Skin epidermis (tissue), 12 donors: ENCODE measurements around the gene PRSS38.
"Not testable (repeated sequence)": the region's sequence is repeated elsewhere in the genome, so short reads cannot be mapped to it uniquely, and the experiment has no call there.

ENCODE experiments used
- H3K27ac ChIP-seq, 21 experiments: fragments of 200-600 bp; sonication (generic) in 11 of 21; one replicate each; pipeline ENCODE4 v1.5.0; 2020; ENCODE audit warnings: mild to moderate bottlenecking in 3 of 21, inconsistent platforms in 2 of 21, moderate library complexity in 2 of 21
- H3K4me3 ChIP-seq, 7 experiments: fragments of 200-600 bp; sonication (generic) in 2 of 7; one replicate each; pipeline ENCODE4 v1.5.0; 2020; ENCODE audit warnings: inconsistent platforms in 2 of 7, mild to moderate bottlenecking in 2 of 7, moderate library complexity in 1 of 7

Gene PRSS38

DNA sequence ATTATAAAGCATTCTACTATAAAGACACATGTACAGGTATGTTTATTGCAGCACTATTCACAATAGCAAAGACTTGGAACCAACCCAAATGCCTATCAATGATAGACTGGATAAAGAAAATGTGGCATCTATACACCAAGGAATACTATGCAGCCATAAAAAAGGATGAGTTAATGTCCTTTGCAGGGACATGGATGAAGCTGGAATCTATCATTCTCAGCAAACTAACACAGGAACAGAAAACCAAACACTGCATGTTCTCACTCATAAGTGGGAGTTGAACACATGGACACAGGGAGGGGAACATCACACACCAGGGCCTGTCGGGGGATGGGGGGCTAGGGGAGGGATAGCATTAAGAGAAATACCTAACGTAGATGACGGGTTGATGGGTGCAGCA is 62.3 kb downstream of the PRSS38 start:
- H3K27ac ChIP-seq, H3K4me3 ChIP-seq: not testable (repeated sequence)

DNA sequence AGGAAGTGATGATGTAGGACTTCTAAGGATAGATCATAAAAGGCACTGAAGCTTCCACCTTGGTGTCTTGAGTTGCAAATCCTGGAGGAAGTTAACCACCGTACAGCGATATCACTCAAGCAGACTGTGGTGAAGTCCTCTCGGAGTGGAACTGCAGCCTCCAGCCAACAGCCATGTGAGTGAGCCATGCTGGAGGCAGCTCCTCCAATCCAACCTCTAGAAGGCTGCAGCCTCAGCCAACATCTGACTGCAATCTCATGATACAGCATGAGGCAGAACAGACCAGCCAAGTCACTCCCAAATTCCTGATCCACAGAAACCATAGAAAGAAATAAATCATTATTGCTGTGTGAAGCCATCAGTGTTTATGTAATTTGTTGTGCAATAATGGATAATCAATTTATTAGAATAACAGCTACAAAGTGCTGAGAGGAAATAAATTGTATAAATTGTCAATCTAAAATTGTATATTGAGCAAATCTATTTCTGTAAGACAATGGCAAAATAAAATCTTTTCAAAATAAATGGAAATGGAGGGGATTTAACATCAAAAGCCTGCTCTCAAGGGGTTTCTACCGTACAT is 65.0 kb downstream of the PRSS38 start:
- no peak overlapping the region for H3K27ac ChIP-seq
- no peak overlapping the region for H3K4me3 ChIP-seq

DNA sequence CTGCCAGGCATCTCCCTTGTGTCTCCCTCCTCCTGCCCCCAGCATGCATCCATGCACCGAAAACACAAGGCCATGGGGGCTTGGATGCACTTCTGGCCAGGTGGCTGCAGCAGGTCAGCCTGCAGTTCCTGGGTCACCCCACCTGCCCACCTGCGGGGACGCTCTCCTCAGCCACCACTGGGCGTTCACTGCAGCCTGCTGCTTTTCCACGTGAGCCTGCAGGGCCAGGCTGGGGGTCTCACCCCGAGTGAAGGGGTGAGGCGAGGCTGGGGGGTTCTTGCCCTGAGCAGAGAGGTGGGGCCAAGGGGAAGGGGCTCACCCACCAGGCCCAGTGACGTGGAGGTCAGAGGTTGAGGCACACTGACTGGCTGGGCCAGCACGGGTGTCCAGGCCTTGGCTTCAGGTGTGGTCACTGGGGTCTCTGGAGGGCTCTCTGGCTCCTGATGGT is 67.6 kb downstream of the PRSS38 start:
- H3K4me3 ChIP-seq: no peak overlapping the region

DNA sequence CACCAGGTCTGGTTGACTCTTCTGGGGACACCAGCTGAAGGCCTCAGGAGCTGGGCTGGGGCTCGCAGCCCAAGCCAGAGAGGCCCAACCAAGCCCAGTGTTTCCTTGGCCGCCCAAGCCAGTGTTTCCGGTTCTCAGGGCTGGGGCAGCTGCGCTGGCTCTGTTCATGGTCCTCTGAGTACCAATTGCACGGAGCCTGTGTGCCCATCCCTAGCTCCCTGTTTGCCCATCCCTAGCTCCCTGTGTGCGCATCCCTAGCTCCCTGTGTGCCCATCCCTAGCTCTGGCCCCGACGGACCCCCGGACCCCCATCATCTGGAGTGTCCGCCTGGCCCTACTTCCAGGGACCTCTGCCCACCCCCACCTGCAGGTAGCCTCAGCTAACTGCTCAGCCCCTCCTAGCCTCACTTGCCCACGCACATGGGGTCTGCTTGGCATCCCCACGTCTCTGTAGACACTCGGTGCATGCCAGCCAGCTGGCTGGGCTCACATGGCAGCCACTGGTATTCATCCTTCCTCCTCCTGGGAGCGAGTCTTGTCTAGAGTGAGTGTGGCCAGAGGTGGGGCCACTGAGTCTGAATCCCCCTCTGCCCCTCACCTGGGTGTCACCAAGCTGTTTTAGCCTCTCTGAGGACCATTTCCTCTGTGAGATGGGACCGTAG is 68.3 kb downstream of the PRSS38 start:
- Histone ChIP-seq H3K4me3 (no peak overlapping the region), H3K27ac (no peak overlapping the region)

More for the DNA sequence above, 67.6 kb downstream of the PRSS38 start:
- H3K27ac ChIP-seq: no peak overlapping the region

DNA sequence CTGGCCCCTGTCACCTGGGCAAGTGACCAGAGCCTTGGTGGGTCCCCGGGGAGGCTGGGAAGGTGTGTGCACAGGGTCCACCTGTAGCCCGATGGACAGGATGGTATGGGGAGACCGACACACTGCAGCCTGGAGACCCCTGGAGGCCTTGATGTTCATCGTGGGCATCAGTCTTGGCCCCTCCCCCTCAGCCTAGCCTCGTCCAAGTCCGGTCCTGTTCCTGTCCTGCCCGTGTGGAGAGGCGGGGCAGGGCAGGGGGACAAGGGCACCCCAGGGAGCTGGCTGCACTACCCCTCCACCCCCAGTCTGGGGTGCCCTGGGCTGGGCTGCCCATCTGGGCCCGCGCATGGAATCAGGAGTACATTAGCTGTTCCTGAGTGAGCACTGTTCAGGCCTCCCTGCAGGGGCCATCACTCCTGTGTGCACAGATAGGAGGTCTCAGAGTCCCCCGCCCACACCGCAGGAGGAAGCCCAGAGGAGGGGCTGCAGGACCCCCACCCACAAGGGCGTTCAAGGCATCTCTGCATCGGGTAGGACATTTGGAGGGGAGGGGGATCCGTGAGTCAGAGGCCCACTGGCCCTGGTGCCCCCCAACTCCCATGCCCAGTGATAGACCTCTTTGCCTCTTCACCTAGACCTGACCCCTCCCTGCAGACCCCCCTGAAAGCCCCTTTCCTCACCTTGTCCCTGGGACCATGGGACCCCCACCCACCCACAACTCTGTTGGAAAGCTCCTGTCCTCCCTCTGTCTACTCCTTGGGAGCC is 69.1 kb downstream of the PRSS38 start:
- H3K4me3 ChIP-seq: no peak overlapping the region
- peak overlapping the region in 4 of 21 experiments; percentile 72 to 87 (median 78) for H3K27ac ChIP-seq

DNA sequence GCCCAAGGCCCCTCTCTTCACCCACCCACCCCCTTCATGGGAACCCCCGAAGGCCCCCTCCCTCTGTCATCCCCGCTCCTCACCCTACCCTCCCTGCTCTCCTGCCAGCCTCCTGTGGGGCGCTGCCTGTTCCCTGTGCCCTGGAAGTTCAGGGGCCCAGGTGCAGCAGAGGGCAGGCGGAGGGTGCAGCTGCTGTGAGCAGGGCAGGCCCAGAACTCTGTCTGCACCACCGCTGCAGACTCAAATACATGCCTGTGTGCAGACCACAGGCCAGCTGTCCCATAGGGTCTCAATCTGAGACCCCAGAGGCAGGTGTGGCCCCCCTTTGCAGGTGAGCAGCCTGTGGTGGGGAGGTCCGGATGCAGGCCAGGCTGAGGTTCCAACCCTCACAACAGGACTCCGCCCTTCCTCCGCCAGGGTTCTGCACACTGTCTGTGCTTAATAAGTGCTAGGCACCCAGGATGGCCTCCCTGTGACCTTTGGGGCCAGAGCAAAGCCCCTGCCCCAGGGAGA is 69.7 kb downstream of the PRSS38 start:
- H3K4me3 ChIP-seq: no peak overlapping the region
- H3K27ac ChIP-seq: peak overlapping the region in 14 of 21 experiments; percentile 5 to 87 (median 56)

DNA sequence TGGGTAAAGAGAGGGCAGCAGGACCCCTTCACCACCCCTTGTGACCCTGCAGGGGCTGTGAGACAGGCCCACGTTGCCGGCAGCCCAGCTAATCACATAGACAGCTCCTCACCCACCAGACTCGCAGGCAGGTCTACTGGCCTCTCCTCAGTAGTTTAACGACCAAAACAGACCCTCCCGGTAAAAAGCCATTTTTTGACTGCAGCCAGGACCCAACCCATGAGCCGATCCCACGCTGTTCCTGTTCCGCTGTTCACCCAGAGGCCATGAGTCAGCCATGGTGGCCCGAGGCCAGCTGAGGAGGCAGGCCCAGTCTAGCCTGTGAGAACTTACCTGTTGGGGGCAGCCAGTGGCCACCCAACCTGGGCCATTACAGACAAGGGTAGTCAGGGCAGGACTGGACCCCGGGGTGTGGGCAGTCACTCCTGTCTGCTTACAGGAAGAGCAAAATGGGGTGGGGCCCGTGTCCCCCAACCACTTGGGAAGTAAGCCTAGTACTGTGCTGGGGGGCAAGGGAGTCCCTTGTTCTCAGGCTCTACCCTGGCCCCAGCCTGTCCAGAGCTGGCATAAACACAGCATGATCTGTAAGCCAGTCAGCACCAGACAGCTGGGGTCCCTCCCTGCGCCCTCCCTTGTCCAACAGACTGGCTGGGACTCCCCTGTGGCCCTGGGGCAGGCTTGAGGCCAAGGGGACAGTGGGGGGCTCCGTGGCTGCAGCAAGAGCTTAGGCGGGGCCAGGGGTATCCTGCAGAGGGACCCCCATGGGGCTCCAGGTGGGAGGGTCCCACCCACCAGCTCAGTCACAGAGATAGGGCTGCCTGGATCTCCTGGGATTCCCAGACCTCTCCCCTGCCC is 70.4 kb downstream of the PRSS38 start:
- Histone ChIP-seq H3K4me3 (no peak overlapping the region), H3K27ac (peak overlapping the region in 18 of 21 experiments; percentile 5 to 87 (median 72))

DNA sequence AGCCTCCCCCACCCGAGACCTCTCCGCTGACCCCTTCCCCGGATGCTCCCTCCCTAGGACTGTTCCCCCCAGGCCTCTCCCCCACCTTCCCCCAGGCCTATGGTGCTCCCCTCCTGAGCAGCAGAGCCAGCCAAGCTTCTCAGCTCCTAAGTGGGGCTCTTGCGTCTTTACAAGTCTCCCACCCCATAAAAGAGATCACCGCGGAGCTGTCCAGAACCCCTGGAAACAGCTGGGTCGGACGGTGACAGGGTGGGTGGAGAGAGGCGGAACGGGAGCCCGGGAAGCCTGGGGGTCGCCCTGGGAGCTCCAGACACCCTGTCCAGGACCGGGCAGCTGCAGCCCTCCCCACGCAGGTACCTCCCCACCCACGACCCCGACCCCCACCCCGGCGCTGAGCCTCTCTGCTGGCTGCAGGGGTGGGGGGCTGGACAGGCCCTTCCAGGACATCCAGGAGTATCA is 71.1 kb downstream of the PRSS38 start:
- Histone ChIP-seq H3K4me3 (peak overlapping the region in 6 of 7 experiments; percentile 18 to 44 (median 26)), H3K27ac (peak overlapping the region in 18 of 21 experiments; percentile 33 to 87 (median 74))

DNA sequence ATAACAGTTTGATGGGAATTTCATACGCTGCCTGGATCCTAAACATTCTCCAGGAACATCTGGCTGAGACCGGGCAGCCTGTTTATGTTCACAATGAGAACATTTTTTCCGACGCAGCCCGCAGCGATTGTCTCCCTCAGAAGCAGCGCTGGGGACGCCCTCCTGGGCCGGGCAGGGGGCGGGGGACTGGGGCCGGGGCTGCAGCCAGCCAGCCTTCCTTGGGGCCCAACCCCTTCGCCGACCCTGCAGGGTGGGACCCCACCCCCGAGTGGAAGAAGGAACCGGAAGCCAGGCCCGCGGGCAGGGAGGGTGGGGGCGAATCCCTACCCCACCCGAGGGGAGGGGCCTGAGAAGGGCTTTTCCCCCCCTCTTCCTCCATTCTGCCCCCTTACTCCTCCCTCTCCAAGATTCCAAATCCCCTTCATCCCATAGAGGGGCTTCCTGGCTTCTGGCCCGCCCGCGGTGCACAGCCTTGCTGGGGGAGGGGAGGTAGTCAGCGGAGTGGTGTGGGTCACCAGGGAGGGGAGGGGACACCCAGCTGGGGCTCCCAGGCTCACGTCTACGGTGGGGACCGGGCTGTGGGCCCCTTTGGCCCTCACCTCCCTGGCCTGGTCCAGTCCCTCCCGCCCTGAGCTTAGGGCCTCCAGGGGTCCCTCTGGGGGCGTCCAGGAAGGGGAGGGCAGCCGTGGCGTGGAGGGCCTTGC is 71.7 kb downstream of the PRSS38 start:
- Histone ChIP-seq H3K27ac (peak overlapping the region in 19 of 21 experiments; percentile 33 to 87 (median 73)), H3K4me3 (peak overlapping the region; percentile 18 to 44 (median 23))

DNA sequence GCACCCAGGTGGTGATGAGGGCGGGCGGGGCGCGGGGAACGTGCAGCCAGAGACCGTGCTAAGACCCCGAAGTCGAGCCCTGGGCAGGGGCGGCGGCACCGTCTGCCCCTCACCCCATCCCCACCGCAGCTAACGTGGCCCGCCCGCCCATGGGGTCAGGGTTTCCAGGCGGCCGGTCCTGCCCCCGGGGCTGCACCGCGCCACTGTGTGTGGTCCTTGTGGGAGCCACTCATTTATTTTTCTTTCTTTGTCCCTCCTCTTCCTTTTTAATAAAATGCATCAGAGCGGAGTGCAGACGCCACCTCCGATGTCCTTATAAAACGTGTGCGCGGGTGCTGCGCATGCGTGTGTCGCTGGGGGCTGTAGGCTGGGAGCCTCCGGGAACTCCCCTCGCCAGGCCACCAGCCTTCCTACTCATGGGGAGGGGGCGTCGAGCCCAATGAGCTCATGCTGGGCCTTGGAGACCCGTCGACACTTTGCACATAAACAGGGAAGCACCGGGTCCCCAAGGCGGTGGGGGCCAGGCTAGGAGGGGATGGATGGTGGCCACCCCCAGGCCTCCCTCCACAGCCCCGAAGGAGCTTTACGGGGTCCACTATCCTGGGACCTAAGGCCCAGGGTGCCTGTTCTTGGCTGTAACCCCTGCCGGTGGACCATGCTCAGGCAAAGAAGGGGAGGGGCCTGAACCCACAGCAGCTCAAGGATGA is 72.4 kb downstream of the PRSS38 start:
- peak overlapping the region; percentile 18 to 44 (median 23) for H3K4me3 ChIP-seq
- H3K27ac ChIP-seq: peak overlapping the region in 19 of 21 experiments; percentile 33 to 87 (median 73)

DNA sequence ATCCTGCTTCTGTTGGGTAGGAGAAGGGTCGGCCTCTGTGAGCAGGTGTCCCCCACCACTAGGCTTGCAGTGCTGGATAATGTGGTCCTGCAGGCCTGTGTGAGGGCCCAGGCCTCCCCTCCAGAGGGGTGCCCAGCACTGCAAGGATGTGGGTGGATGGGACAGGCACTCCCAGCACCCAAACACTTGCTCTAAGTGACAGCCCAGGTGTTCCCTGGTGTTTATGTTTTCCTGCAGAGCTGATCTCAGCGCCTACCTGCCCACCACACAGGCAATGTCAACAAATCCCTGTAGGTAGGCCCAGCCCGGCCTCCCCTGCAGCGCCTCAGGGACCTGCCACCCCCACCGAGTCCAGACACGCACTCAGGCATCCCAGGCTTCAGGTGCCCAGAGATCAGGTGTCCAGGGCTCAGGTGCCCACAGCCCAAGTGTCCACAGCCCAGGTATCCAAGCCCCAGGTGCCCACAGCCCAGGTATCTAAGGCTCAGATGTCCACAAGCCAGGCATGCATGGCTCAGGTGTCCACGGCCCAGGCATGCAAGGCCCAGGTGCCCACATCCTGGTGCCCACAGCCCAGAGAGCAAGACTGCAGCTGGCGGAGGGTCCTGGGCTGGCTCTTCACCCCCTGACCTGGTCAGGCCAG is 73.0 kb downstream of the PRSS38 start:
- no peak overlapping the region for H3K4me3 ChIP-seq
- peak overlapping the region in 6 of 21 experiments; percentile 17 to 87 (median 80) for H3K27ac ChIP-seq

DNA sequence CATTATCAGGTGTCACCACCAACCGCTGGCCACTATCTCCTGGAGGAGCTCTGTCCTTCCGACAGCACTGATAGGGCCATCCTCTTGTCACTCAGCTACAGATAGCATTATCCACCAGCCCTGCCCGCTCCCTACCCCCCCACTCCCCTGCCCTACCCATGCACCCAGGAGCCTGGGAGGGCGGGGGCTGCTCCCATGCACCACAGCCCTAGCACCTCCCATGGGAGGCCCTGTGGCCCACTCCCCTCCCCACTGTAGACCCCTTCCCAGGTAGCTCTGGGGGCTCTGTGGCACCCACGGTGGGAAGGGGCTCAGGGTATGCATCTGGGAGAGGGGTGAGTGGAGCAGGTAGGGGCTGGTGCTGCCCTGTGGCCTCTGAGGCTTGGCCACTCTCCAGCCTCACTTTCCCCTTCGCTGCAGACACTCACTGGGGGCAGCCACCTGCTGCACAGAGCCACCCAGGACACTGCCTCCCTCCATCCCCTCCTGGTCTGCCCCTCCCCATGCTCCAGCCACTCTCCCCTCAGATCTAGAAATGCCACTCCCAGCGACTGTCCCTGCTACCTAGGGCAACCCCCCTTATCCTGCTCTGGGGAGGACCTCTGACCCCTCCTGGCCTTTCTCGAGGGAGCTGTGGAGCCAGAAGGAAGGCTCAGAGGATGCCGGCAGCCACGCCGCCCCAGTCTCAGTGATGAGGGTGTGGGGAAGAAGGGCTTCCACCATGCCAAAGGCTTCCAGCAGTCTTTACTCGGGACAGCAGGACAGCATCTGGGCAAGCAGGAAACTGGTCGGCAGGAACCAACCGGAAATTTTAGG is 73.8 kb downstream of the PRSS38 start:
- H3K4me3 ChIP-seq: no peak overlapping the region
- H3K27ac ChIP-seq: peak overlapping the region in 2 of 21 experiments; percentile 17 to 87

DNA sequence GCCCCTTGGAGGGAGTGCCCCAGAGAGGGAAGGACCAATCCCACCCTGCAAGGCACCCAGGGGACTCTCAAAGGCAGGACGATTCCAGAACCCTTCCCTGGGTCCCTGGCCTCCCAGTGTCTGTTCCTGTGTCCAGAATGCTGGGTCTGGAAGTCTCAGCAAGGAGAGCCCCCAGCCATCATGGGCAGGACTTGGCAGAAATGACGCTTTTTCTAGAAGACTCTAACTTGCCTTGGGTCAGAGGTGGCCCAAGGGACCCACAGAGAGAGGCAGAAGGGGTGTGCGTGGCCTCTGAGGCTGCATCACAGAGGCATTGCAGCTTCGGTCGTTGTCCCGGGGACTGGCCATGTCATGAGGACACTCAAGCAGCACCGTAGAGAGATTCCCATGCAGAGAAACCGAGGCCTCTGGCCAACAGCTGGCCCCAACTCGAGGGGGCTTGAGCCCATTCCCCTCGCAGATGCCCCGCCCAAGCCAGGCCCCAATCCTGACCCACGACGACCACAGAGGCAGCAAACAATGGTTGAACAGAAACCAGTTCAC is 74.5 kb downstream of the PRSS38 start:
- Histone ChIP-seq H3K27ac (no peak overlapping the region), H3K4me3 (no peak overlapping the region)

DNA sequence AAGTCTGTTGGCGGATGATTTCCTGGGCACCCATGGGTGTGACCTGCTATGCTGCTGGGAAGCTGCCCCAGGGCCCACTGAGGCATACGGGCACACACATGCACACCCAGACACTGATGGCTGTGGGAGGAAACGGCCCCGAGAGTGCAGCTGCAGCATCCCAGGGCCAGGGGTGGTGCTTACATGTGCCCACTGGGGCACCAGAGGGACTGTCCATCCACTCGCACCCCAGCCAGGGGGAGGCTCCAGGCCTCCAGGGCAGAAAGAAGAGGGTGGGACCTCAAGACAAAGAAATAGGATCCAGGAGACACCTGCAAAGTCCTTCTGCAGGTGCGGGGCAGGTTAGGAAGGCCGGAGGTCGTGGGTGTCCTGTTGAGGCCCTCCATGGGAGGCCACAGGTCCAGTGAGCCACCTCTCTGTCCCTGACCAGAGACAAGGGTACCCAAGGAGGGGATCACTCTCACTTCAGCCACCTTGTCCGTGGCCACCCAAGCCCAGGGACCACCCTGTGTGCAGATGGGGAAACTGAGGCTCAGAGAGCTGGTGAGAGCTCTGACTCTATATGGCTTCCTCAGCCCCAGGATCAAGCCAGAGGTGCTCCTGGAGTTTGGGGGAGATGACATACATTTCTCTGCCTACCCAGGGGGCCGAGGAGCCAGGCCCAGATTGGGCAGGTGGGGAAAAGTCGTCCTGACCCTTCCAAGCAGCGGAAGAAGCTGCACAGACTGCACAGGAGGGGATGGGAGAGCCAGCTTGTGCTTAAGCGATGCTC is 75.2 kb downstream of the PRSS38 start:
- H3K4me3 ChIP-seq: no peak overlapping the region

DNA sequence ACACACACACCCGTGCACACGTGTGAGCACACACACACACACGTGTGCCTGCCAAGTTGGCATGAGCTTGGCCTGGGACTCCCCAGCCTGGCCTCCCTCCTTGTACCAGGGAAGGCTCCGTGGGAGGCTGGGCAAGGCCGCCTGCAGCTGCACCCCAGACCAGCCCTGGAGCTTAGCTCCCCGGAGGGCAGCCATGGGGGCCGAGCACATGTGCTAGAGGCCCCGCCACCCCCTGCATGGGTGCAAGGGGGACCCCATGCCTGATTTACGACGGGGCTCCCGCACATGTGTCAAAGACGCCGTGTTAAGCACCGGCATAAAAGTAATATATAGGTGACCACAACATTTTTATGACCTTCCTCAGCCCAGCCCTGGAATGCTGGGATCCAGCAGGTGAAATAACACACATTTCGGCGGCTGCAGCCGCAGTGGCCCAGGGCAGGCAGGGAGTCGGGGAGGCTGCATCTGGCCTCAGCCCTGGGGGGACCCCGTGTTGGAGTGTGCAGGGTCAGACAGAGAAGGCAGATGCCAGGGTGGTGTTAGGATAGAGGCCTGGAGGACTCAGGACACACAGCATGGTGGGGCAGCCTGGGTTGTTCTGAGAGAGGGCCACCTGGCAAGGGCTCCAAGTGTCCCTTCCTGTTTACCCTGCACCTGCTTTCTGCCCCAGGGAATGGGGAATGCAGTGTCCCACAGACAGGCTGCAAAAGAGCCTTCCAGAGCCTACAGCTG is 75.9 kb downstream of the PRSS38 start:
- Histone ChIP-seq H3K4me3 (no peak overlapping the region), H3K27ac (no peak overlapping the region)

More for the DNA sequence above, 75.2 kb downstream of the PRSS38 start:
- H3K27ac ChIP-seq: no peak overlapping the region
